HG03060 (cell line): ENCODE results near the gene CNKSR3.
"Not testable (repeated sequence)": the region's sequence is repeated elsewhere in the genome, so short reads cannot be mapped to it uniquely, and the experiment has no call there.

Experiments used
- ATAC-seq: cut with Tn5 transposase; IDR thresholded peaks from one replicate; pipeline ENCODE4 v1.9.1; 2021; ENCODE audit warnings: low read depth, moderate number of reproducible peaks; ENCODE audit not compliant: unreplicated experiment

CNKSR3 gene

DNA sequence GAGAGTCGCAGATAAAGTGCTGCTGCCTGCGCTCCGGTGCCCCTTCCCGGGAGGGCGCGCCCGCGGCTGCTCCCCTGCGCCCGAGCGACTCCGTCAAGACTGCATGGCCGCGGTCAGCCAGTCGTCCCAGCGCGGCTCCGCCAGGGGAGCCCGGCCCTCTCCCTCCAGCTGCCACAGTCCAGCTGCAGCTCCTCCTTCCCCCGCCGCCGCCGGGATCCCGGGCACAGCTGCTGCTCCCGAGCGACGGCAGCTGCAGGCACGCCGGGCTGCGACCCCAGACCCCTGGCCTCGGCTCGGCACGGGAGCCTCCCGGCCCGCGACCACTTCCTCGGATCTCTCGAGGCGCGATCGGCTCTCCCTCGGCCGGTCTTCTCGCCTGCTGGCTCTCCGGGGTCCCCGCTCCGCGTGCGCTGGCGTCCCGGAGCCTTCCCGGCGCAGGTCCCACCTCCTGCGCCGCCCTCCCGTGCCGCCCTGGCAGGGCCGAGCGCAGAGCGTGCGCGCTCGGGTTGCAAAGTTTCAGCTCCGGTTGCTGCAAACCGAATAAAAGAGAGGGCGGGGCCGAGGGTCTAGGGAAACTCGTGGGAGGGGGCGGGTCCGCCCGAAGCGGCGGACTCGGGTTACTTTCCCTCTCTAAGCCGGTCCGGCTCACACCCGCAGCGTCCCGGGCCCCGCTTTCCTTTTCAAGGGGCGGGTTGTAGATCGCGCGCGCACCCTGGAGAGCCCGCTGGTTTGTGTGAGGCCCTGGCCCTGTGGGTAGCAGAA is at the start of gene CNKSR3:
Gene CNKSR3, minus strand, starts transcription at position 542 of the 762 bp plus-strand sequence. CDS start 571 bp downstream, outside the sequence.
- ATAC-seq, result peak; percentile 51

DNA sequence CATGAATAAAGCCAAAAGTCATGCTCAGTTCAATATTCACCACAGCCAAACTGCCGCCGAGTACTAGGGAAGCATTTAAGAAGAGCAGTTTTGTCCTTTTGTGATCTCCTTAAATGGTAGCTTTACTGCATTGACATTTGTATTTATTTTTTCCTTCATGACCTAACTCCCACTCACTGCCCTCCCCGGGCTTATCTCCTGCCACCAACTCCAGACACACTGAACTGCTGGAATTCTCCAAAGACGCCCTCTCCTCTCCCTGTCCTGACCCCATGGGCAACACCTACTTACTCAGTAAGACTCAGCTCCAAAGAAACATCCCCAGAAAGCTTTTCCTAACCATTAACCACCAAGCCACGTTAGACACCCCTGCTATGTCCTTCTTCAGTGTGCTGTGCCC is 48.5 kb upstream of the CNKSR3 start:
- ATAC-seq, result no peak

DNA sequence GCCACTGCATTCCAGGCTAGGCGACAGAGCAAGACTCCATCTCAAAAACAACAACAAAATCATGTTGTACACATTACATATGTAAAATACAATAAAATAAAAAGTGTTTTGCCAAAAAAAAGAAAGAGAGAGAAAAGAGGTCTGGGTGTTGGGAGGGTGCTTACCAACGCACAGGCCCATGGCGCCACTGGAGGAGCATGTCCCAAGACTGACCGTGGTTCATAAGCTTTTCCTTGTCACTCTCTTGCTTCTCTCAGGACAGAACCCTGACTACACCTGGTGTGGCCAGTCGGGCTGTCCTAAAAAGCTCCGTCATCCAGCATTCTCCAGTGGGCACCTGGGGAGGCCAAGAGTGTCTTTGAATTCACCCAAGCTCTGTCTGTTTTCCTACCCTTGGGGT is 48.0 kb upstream of the CNKSR3 start:
- ATAC-seq, result no peak

DNA sequence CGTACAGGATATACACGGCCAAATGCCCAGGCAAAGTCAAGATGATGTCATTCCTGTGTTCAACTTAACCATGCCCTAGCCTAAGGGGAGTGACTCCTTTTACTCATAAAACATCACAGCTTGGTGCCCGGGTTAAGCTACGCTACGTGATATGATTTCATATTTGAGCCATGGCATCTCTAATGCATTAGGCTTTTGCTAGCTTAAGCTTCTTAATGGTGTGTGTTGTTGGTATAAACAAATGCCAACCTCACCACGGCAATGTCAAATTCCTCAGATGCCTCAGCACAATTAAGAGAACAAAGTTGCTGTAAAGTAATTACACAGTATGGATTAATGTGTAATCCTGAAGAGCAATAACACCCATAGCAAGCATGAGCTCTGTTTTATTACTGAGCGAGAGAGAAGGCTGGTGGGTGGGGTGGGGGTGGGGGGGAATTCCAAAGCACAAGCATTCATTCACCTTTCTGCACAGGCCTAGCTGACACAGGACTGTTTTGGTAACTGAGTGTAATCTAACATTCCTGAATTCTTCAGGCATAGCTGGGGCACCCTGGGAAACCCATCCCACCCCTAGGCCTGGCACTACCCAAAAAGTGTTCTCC is 44.7 kb upstream of the CNKSR3 start:
- ATAC-seq, result no peak

DNA sequence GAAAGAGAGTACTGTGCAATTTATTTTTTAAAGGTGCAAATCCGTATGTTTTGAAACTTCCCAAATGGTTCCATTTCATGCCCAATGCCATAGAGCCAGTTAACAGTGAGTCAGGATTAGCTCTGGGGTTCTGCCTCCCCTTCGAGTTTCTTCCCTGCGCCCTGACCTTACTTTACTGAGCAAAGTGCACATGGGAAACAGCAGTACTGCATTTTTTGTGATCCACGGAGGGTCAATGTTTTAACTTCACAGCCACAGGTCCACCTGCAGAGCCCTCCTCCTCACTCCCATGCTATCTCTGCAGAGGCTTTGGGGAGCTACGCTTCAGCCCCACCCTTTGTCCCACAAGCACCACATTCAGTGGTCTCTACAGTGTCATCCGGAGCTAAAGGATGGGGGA is 44.0 kb upstream of the CNKSR3 start:
- ATAC-seq, result no peak

DNA sequence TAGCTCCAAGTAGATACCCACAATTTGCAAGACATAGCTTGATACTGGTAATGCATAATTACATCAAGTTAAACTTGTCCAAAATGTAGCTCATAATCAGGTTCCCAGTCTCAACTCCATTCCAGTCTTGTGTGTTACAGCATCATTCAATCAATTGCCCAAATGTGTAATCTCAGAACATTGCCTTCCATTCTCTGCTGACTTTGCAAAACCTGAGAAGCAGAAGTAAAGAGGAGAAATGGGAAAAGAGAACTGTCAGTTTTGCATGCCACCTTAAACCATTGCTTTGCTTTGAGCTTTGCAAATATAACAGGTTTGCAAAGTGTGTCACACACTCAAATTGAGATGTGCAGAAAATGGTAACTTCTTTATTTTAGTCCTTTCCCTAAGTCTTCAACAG is 40.3 kb upstream of the CNKSR3 start:
- no peak for ATAC-seq

DNA sequence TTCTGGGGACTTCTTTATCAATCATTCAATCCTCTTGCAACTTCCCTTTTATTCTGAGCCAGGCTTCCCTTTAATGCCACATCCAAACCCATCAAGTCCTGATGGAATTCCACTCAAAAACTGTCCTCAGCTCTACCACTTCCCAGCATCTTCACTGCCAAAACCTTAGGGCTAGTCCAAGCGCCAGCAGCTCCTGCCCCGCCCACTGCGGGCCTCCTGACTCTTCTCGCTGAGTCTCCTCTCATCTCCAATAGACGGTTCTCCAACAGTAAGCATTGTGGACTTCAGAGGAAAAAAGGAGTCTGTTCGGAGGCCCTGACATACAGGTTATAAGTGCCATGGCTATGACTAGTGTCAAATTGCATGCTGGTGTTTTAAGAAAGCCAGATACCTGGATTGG is 38.7 kb upstream of the CNKSR3 start:
- no peak for ATAC-seq

DNA sequence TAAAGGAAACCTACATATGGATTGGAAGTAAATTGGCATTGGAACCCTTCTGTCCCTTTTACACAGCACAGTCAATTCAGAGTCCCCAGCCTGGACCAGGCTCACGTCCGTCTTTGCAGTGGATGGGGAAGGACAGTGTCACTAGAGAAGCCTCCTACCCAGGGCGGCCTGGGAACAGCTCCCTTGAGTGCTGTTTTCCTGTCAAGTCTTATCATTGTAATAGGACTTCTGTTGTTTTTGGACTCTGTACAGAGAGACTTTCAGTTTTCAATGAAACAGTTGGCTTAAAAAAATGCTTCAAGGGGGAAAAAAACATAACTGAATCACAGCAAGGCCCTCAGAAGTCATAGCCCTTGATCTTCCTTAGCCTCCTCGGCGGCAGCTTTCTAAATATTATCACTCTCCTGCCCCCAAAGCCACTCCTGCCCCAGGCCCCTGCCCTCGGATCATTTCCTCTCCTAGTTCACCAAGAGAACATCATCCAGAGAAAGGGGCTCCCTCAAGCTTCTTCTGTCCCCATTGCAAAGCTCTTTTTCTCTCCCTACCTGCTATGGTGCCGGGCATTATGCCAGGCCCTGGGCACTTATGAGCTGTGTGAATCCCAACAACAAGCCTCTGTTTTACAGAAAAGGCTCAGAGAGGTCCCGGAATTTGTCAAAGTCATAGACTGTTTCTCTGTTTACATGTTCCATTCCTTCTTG is 37.8 kb upstream of the CNKSR3 start:
- no peak for ATAC-seq

DNA sequence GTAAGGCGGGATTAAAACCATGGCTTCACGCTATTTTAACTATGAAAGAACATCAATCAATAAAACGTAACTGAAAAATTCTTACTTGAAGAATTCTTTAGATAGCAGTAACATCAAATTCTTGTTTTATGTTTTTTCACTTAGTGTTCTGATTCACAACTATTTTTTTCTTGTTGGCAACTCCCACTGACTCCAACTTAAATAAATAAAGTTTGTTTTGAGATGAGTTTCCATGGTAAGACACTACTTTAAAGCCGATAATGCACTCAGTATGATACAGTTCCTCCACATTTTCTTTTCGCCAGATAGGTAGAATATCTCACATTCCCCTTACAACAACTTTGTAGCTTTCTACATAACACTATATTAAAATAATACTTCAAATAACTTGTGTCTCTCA is 33.1 kb upstream of the CNKSR3 start:
- ATAC-seq, result no peak

DNA sequence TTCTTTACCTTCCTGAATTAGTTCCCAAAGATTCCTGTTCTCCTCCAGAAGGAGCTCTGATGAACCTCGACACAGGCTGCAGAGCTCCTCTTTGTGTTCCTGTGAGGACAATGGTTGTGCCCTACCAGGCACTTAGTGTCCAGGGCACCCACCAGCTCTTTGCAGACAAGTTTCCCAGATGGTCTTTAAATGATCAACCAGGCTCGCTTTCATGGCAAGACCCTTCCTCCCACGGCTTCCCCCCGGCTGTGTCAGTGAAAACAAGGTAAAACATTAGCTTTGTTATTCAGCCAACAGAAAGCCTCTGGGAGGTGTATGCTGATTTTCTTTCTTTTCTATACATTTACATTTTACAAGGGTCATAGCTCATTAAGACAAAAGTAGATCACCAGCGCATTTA is 32.3 kb upstream of the CNKSR3 start:
- ATAC-seq, result no peak

DNA sequence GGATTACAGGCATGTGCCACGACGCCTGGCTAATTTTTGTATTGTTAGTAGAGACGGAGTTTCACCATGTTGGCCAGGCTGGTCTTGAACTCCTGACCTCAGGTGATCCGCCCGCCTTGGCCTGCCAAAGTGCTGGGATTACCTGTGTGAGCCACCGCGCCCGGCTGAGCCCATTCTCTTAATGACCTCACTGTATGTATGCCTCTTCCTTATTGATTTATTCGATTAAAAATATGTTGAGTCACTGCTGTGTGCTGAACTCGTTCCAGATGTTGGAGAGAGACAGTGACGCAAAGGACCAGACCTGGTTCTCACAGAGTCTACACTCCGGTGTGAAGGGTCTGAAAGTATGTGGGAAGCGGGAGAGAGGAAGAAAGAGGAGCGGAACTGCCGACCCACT is 31.4 kb upstream of the CNKSR3 start:
- ATAC-seq, result not testable (repeated sequence)

DNA sequence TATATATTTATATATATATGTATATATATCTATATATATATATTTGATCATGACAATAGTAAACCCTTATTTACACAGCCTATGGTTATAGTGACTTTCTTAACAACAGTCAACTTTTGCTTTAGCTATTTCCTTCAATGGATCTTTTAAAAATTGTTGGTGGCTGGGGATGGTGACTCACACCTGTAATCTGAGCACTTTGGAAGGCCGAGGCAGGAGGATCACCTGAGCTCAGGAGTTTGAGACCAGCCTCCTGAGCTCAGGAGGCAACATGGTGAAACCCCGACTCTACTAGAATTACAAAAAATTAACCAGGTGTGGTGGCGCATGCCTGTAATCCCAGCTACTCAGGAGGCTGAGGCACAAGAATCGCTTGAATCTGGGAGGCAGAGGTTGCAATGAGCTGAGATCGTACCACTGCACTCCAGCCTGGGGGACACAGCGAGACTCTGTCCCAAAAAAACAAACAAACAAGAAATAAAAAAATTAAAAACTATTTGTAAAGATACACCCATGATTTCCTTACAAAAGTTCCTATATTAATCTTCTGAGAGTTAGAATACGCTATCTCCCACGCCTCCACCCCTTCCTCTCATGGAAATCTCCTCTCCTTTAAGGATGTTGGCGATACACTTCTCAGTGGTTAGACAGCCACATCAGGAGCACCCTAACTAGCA is 29.2 kb upstream of the CNKSR3 start:
- no peak for ATAC-seq

DNA sequence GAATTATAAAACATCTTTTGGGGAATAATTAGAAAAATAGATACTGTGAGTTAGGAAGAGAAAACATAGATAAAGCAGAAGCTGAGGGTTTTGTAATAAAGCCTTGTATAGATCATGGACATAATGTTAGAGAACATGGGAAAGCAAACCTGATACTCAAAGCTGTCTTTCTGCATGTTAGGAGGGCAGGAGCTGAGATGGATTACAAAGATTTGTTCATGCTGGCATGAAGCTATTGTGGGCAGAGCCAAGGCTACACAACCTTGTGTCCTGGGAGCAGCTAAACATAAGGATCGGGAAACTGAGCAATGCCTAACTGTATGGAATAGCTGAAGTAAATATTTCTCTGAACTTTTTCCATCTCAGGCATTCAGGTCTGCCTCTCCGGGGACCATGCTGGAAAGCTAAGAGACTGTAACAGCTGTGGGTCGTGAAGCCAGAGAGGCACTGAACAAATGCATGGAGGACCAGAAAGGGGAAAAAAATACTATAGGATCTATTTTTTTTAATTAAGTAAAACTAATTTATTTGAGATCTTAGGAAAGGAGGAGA is 28.2 kb upstream of the CNKSR3 start:
- ATAC-seq, result no peak

DNA sequence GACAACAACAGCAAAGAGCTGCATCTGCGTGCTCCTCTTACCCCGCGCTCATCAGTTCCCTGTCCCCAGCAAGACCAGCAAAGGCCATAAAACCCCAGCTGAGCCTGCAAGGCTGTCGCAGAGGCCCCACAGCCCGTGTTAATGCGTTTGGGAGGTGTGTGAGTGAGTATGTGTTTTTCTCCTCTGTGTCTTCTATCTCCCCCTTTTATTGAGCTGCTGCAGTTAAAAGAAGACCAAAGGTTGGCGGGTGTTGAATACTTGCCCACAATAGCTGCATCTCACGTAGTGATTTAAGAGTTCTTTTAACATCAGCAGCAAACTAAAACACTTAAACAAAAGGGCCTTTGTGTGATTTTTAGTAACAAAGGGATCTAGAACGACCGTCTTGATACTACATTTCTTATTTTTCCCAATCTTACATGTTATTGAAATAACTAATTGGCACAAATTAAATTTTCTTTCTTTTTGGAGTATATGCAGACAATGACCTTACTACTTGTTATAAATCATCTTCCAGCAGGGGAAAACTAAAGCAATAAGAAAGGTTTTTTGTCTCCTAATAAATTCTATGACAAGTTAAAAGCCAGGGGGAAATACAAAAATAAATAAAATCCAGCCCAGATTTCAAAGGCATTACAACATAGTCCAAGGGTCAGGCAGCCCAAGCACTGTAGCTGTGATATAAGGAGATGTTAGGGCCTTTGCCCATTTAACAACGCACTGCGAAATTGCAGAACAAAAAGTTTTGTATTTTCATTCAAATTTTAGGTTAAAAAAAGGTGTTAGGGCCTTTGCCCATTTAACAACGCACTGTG is 27.2 kb upstream of the CNKSR3 start:
- no peak for ATAC-seq

DNA sequence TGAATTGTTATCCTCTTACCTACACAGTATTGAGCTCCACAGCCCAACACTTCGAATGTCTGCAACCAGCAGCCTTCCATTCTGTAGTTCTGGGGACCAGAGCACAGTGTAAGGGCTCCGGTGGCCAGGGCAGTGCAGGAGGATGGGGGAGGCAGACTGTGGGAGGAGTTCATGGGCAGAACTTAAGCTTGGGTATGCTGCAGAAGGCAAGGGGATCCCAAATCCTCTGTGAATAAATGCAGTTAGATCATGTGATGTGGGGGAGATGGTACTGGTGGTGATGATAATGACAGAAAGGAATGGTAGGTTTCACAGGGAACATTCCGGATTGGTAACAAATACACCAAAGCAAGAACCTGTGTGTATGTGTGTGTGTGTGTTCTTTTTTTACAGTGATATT is 26.5 kb upstream of the CNKSR3 start:
- ATAC-seq, result no peak

DNA sequence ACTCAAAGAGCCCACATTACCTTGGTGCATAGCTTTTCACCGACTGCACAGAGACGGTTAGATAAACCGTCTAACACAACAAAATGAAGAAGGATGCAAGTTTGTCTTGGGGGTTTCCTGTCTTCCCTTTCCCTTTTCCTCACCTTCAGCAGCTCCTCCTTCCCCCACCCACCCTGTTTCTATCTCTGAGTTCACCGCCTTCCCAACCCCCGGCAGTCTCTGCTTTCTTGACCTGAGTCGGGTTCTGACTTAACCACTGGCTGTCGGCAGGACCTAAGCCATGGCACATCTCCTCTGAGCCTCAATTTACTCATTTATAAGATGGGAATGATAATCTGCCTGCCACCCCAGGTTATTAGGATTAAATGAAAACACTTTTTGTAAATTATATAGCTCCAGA is 25.8 kb upstream of the CNKSR3 start:
- no peak for ATAC-seq

DNA sequence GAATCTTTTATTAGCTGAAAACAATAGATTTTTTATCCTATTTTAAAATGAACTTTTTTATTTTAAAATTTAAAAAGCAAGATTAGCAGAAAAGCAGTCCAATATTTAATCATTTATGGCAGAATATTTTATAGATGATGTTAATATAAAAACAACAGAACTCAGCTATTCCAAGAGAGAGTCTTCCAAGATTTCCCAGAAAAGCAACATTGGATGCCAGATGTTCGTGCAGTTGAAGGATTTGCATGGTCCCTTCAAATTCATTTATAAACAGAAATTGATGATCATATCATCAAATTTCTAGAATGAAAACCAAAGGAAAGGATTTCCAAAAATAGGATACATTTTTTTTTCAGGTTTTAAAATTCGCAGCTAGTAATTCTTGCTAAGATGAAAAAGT is 25.4 kb upstream of the CNKSR3 start:
- ATAC-seq, result no peak

DNA sequence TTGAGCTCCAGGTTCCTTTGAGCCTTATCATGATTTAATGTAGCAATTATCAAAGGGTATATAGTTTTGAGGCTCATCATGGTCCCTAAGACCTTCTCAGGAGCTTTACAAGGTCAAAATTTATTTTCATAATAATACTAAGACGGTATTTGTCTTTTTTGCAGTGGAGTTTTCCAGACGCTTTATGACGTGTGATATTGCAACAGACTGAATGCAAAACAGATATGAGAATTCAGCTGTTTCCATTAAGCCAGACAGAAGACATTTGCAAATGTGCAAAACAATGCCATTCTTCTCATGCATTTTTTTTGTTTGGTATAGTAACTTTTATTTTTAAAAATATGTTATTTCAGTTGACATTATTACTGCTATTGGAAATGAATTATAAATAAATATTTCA is 24.7 kb upstream of the CNKSR3 start:
- ATAC-seq, result no peak

DNA sequence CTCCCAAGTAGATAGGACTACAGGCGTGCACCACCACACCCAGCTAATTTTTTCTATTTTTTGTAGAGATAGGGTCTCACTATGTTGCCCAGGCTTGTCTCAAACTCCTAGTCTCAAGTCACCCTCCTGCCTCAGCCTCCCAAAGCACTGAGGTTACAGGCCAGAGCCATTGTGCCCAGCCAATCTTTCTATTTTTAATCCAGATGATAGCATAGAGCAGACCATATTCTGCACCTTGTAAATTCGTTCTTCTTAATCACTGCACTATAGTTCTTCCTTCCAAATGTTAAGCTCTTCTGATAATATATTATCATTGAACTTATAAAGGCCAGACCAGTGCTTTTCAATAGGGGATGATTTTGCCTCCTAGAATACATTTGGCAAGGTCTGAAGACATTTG is 24.0 kb upstream of the CNKSR3 start:
- ATAC-seq, result no peak

DNA sequence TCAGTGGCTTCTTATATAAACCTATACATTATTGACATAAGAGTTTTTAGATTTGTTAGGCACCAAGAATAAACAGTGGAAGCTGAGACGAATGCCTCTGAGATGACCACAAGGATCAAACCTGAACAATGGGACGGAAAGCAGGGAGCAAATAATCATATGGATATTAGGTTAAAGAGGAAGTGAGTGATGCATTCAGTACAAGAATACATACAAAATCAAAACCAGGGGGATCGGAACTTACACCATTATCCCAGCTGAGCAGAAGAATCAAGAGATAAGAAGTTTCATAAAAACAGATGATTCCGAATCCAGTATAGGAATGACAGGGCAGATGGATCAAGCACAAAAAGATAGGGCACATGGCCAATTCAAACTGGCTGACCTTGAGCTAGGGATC is 21.9 kb upstream of the CNKSR3 start:
- ATAC-seq, result no peak
